ENCODE data around the gene MAPK7.

GRCh38 chr17:19366637-19366972 lies 11.7 kb upstream of the MAPK7 start:
- TF ChIP-seq, protein P1, sequence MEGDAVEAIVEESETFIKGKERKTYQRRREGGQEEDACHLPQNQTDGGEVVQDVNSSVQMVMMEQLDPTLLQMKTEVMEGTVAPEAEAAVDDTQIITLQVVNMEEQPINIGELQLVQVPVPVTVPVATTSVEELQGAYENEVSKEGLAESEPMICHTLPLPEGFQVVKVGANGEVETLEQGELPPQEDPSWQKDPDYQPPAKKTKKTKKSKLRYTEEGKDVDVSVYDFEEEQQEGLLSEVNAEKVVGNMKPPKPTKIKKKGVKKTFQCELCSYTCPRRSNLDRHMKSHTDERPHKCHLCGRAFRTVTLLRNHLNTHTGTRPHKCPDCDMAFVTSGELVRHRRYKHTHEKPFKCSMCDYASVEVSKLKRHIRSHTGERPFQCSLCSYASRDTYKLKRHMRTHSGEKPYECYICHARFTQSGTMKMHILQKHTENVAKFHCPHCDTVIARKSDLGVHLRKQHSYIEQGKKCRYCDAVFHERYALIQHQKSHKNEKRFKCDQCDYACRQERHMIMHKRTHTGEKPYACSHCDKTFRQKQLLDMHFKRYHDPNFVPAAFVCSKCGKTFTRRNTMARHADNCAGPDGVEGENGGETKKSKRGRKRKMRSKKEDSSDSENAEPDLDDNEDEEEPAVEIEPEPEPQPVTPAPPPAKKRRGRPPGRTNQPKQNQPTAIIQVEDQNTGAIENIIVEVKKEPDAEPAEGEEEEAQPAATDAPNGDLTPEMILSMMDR (IDR thresholded peaks at IDR 0.05): no peak
- TF ChIP-seq POLR2A (IDR thresholded peaks at IDR 0.05) (no peak), EP300 (IDR thresholded peaks at IDR 0.05) (no peak)
